ENCODE data around the gene SORBS1. TPM values are rescaled to one million over a fixed set of nuclear protein-coding genes. Genes with fewer than 3 reads are reported as not detected.

The SORBS1 gene
- total and polyA plus RNA-seq, 2 donors (not counting 1 experiment from before 2014, with no cell fraction given): 0.21 to 1.5 TPM

- intact Hi-C loops (cut with micrococcal nuclease): no loop called here
- no peaks in the 10 kb centered on the region for H3K9me3 Mint-ChIP-seq (ENCODE audit: insufficient read depth)
- H3K27me3 Mint-ChIP-seq: peaks cover 23% of the 10 kb centered on the region
- no peak overlapping the region for H3K4me3 Mint-ChIP-seq
- no peak overlapping the region for H3K27ac Mint-ChIP-seq
- WGBS (ENCODE audit: insufficient coverage): no CpG with 5 or more reads among the region's 2 CpGs
- H3K79me2 ChIP-seq (ENCODE audit: control insufficient read depth, insufficient read depth, low read length): no peaks in the 10 kb centered on the region
- no peak for TF ChIP-seq EZH2 (IDR thresholded peaks at IDR 0.05; ENCODE audit: borderline replicate concordance, insufficient read depth, low read depth, low read length, poor library complexity, severe bottlenecking)
- TF ChIP-seq CTCF (IDR thresholded peaks at IDR 0.05): no peak
- ChIA-PET POLR2A (no interaction called here), CTCF (interaction anchor here (0.7 to 10.2 kb wide), 5 partner anchors 15 to 436 kb away, joined by 3 to 131 read pairs (median 4); no protein-coding TSS in a partner anchor)
- no peak overlapping the region for H3K27ac ChIP-seq (ENCODE audit: low read length in 2 of 2)
- no peak for ATAC-seq (ENCODE audit: low read depth)
- no peak overlapping the region for H3K9ac ChIP-seq (ENCODE audit: low read length)
- H2AFZ ChIP-seq (ENCODE audit: insufficient read depth, low read depth, low read length, poor library complexity, severe bottlenecking): no peak overlapping the region
- H4K20me1 ChIP-seq (ENCODE audit: control insufficient read depth, insufficient read depth, low read length, poor library complexity, severe bottlenecking): no peaks in the 10 kb centered on the region
- no peak overlapping the region for H3K4me3 ChIP-seq (ENCODE audit: control extremely low read depth in 1 of 5, extremely low read depth in 1 of 5, insufficient read depth in 1 of 5, low read depth in 2 of 5, low read length in 4 of 5)
- DNase-seq: no peak
- H3K9me3 ChIP-seq (ENCODE audit: control extremely low read depth in 1 of 3, control insufficient read depth in 2 of 3, insufficient read depth in 1 of 3, low read length in 2 of 3): no peaks in the 10 kb centered on the region
- peaks cover 0 to 2% (median 0%) of the 10 kb centered on the region in 4 experiments for H3K27me3 ChIP-seq (replicated peaks in 1 of 4; ENCODE audit: control extremely low read depth in 1 of 4, control insufficient read depth in 3 of 4, insufficient read depth in 4 of 4, low read length in 3 of 4)
- H3K4me2 ChIP-seq (replicated peaks; ENCODE audit: low read depth, low read length, poor library complexity, severe bottlenecking): no peak overlapping the region
- no peaks in the 10 kb centered on the region for H3K36me3 ChIP-seq (replicated peaks in 1 of 2; ENCODE audit: control extremely low read depth in 1 of 2, control insufficient read depth in 1 of 2, extremely low read depth in 1 of 2, insufficient read depth in 2 of 2, low read length in 1 of 2)
- no peaks in the 10 kb centered on the region for H3K4me1 Mint-ChIP-seq
- peaks cover 0 to 5% of the 10 kb centered on the region in 2 donors for H3K4me1 ChIP-seq (ENCODE audit: control insufficient read depth in 2 of 2, insufficient read depth in 2 of 2, low read length in 2 of 2)
Measured at GRCh38 chr10:95428701-95429100, 132.5 kb downstream of the SORBS1 start.

- ChIA-PET POLR2A (interaction anchor here (0.6 kb wide), 1 partner anchor 160 kb away, joined by 3 read pairs; no protein-coding TSS in a partner anchor), CTCF (interaction anchor here (1.4 to 10.2 kb wide), 3 partner anchors 8 to 175 kb away, joined by 5 to 131 read pairs (median 7); no protein-coding TSS in a partner anchor)
- Histone ChIP-seq H3K4me1 (ENCODE audit: control insufficient read depth in 2 of 2, insufficient read depth in 2 of 2, low read length in 2 of 2) (peaks cover 0 to 5% of the 10 kb centered on the region in 2 donors), H3K79me2 (ENCODE audit: control insufficient read depth, insufficient read depth, low read length) (no peaks in the 10 kb centered on the region), H3K27me3 (replicated peaks in 1 of 4; ENCODE audit: control extremely low read depth in 1 of 4, control insufficient read depth in 3 of 4, insufficient read depth in 4 of 4, low read length in 3 of 4) (peaks cover 0 to 2% (median 0%) of the 10 kb centered on the region in 4 experiments), H4K20me1 (ENCODE audit: control insufficient read depth, insufficient read depth, low read length, poor library complexity, severe bottlenecking) (no peaks in the 10 kb centered on the region), H3K9me3 (ENCODE audit: control extremely low read depth in 1 of 3, control insufficient read depth in 2 of 3, insufficient read depth in 1 of 3, low read length in 2 of 3) (no peaks in the 10 kb centered on the region), H3K4me3 (ENCODE audit: control extremely low read depth in 1 of 5, extremely low read depth in 1 of 5, insufficient read depth in 1 of 5, low read depth in 2 of 5, low read length in 4 of 5) (no peak overlapping the region), H3K27ac (ENCODE audit: low read length in 2 of 2) (no peak overlapping the region), H3K9ac (ENCODE audit: low read length) (no peak overlapping the region), H3K36me3 (replicated peaks in 1 of 2; ENCODE audit: control extremely low read depth in 1 of 2, control insufficient read depth in 1 of 2, extremely low read depth in 1 of 2, insufficient read depth in 2 of 2, low read length in 1 of 2) (no peaks in the 10 kb centered on the region), H3K4me2 (replicated peaks; ENCODE audit: low read depth, low read length, poor library complexity, severe bottlenecking) (no peak overlapping the region), H2AFZ (ENCODE audit: insufficient read depth, low read depth, low read length, poor library complexity, severe bottlenecking) (no peak overlapping the region)
- TF ChIP-seq EZH2 (IDR thresholded peaks at IDR 0.05; ENCODE audit: borderline replicate concordance, insufficient read depth, low read depth, low read length, poor library complexity, severe bottlenecking) (no peak), CTCF (IDR thresholded peaks at IDR 0.05) (no peak)
- peaks cover 18% of the 10 kb centered on the region for H3K27me3 Mint-ChIP-seq
- DNase-seq: no peak
- WGBS (ENCODE audit: insufficient coverage): 94% methylated on average over 2 of the region's 5 CpGs
- no peak overlapping the region for H3K4me3 Mint-ChIP-seq
- ATAC-seq (ENCODE audit: low read depth): no peak
- no peaks in the 10 kb centered on the region for H3K4me1 Mint-ChIP-seq
- no peak overlapping the region for H3K27ac Mint-ChIP-seq
- intact Hi-C loops (cut with micrococcal nuclease): no loop called here
- no peaks in the 10 kb centered on the region for H3K9me3 Mint-ChIP-seq (ENCODE audit: insufficient read depth)
Measured at GRCh38 chr10:95426482-95426881, 134.7 kb downstream of the SORBS1 start.
